ENCODE results near the gene IRF7. TPM values are rescaled to one million over a fixed set of nuclear protein-coding genes. Genes with fewer than 3 reads are reported as not detected.
A peak's percentile ranks its signal among the peaks of the same experiment; 100 is the strongest.

Gene IRF7
- total and polyA plus RNA-seq, 9 of the 15 experiments (the other 6 are each of a cell fraction or from before 2014, with no cell fraction given) = 0.27 to 7.6 (median 1.8) TPM

GRCh38 chr11:614021-614622 is 1.6 kb downstream of the IRF7 start:
- intact Hi-C loops (cut with micrococcal nuclease) (loop anchor here (10.0 kb wide), 1 partner anchor 59 kb away; no protein-coding TSS in a partner anchor), in situ Hi-C loops (cut with MboI) (no loop called here)
- ATAC-seq (no peak), DNase-seq (ENCODE audit: extremely low read depth in 1 of 4, low spot score in 3 of 4) (no peak), FAIRE-seq (no peak)
- Histone ChIP-seq H3K9me3 (replicated peaks; ENCODE audit: control insufficient read depth, insufficient read depth, low read depth, low read length) (no peaks in the 10 kb centered on the region), H3K4me3 (no peak overlapping the region), H3K9me1 (ENCODE audit: control insufficient read depth, insufficient read depth, low read length) (peaks cover 6% of the 10 kb centered on the region), H2AFZ (ENCODE audit: low read depth, low read length) (no peak overlapping the region), H3K9ac (ENCODE audit: insufficient read depth in 1 of 2, low read depth in 2 of 2, low read length in 2 of 2) (peak overlapping the region in 1 of 2 experiments; percentile 35; a peak in 1 of 4 replicates), H3K4me2 (ENCODE audit: insufficient read depth, low read length) (no peak overlapping the region), H3K27me3 (ENCODE audit: control insufficient read depth in 2 of 2, insufficient read depth in 2 of 2, low read length in 2 of 2) (no peaks in the 10 kb centered on the region), H3K4me1 (replicated peaks in 1 of 2; ENCODE audit: control insufficient read depth in 2 of 2, insufficient read depth in 2 of 2, low read length in 2 of 2) (peaks cover 8 to 82% of the 10 kb centered on the region in 2 experiments), H3K36me3 (ENCODE audit: control insufficient read depth, insufficient read depth, low read length) (peaks cover 83% of the 10 kb centered on the region; the same call in 2 of the 3 replicates), H3K79me2 (ENCODE audit: control insufficient read depth, insufficient read depth, low read length) (peaks cover 9% of the 10 kb centered on the region; the same call in 1 of the 3 replicates), H4K20me1 (replicated peaks; ENCODE audit: control insufficient read depth, insufficient read depth, low read length) (peaks cover 13% of the 10 kb centered on the region), H3K27ac (ENCODE audit: extremely low read depth, low read depth, low read length) (peak overlapping the region; percentile 30; the same call in 1 of the 3 replicates)
- 75% methylated on average over 9 of the region's 14 CpGs for WGBS (ENCODE audit: insufficient coverage, low coverage, missing lambda C conversion rate)
- TF ChIP-seq CBFB (CRISPR knock-in tag; IDR thresholded peaks at IDR 0.05) (no peak), HLTF (IDR thresholded peaks at IDR 0.05) (no peak), FOXK2 (conservative IDR thresholded peaks at IDR 0.05 in 1 of 2, IDR thresholded peaks at IDR 0.05 in 1 of 2; ENCODE audit: low read depth in 2 of 2) (no peak), HNRNPLL (IDR thresholded peaks at IDR 0.05; ENCODE audit: low read depth, low read length, poor library complexity, severe bottlenecking) (no peak), CHCHD3 (CRISPR knock-in tag; IDR thresholded peaks at IDR 0.05) (no peak), POLR2AphosphoS5 (IDR thresholded peaks at IDR 0.05; ENCODE audit: control insufficient read depth, insufficient read depth, low read depth, low read length) (0 out of 2 replicates have a peak, but pooled peaks have one; percentile 9), POLR2G (IDR thresholded peaks at IDR 0.05; ENCODE audit: low read depth, low read length) (peak; percentile 73), KDM5B (IDR thresholded peaks at IDR 0.05; ENCODE audit: insufficient replicate concordance, low read depth, low read length) (no peak), BRF1 (IDR thresholded peaks at IDR 0.05; ENCODE audit: borderline replicate concordance, extremely low read depth, insufficient read length) (no peak), SRSF9 (IDR thresholded peaks at IDR 0.05; ENCODE audit: borderline replicate concordance, low read depth, low read length) (no peak), KLF1 (tag; IDR thresholded peaks at IDR 0.05) (no peak), PHF20 (IDR thresholded peaks at IDR 0.05; ENCODE audit: partially characterized antibody) (no peak), SUPT5H (IDR thresholded peaks at IDR 0.05) (peak; percentile 16; the same call in 1 of the 2 replicates), ZMIZ1 (IDR thresholded peaks at IDR 0.05; ENCODE audit: low read depth in 2 of 2, low read length in 2 of 2) (no peak), TCF7L2 (IDR thresholded peaks at IDR 0.05; ENCODE audit: low read depth, low read length) (no peak), YBX1 (IDR thresholded peaks at IDR 0.05) (no peak), PHF8 (IDR thresholded peaks at IDR 0.05; ENCODE audit: borderline replicate concordance, low read length) (no peak), DNMT1 (IDR thresholded peaks at IDR 0.05) (no peak)
- POLR2A ChIA-PET = interaction anchor here (0.6 to 1.6 kb wide), 4 partner anchors 9 to 135 kb away, joined by 3 to 5 read pairs (median 3); no protein-coding TSS in a partner anchor
- no TSS peak for BruUV-seq (replicated peaks)
- CTCF ChIA-PET (ENCODE audit: low intra/inter-chr PET ratio) = no interaction called here
